Keratinocyte (primary cell): Measurements from ENCODE around the gene EPB41L4B.

Experiments used
- EZH2 ChIP-seq: IDR thresholded peaks from one replicate; pipeline ENCODE4 v1.6.1; 2012; ENCODE audit warnings: inconsistent platforms, mild to moderate bottlenecking, low read length, moderate library complexity
- TF ChIP-seq, protein P1 (sequence below), 3 experiments: IDR thresholded peaks in 1 of 3; conservative IDR thresholded peaks in 1 of 3; optimal IDR thresholded peaks in 1 of 3; 2 replicates in 2 of 3; 3 replicates in 1 of 3; pipeline versions ENCODE3 to v1.5.1; 2011; ENCODE audit warnings: low read length in 3 of 3, mild to moderate bottlenecking in 3 of 3, moderate library complexity in 2 of 3, control low read depth in 1 of 3, inconsistent platforms in 1 of 3; ENCODE audit not compliant: insufficient read depth in 2 of 3; ENCODE audit errors: extremely low read depth in 1 of 3

DNA sequence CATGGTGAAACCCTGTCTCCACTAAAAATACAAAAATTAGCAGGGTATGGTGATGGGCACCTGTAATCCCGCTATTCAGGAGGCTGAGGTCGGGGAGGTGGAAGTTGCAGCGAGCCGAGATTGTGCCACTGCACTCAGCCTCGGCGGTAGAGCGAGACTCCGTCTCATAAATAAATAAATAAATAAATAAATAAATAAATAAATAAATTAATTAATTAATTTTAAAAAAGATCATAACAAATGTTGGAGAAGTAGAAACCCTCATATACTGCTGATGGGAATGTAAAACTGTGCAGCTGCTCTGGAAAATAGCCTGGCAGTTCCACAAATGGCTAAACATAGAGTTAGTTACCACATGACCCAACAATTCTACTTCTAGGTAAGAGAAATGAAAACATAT, 39.3 kb downstream of the EPB41L4B start:
- TF ChIP-seq, protein P1, sequence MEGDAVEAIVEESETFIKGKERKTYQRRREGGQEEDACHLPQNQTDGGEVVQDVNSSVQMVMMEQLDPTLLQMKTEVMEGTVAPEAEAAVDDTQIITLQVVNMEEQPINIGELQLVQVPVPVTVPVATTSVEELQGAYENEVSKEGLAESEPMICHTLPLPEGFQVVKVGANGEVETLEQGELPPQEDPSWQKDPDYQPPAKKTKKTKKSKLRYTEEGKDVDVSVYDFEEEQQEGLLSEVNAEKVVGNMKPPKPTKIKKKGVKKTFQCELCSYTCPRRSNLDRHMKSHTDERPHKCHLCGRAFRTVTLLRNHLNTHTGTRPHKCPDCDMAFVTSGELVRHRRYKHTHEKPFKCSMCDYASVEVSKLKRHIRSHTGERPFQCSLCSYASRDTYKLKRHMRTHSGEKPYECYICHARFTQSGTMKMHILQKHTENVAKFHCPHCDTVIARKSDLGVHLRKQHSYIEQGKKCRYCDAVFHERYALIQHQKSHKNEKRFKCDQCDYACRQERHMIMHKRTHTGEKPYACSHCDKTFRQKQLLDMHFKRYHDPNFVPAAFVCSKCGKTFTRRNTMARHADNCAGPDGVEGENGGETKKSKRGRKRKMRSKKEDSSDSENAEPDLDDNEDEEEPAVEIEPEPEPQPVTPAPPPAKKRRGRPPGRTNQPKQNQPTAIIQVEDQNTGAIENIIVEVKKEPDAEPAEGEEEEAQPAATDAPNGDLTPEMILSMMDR (optimal IDR thresholded peaks at IDR 0.05 in 1 of 3, IDR thresholded peaks at IDR 0.05 in 1 of 3, conservative IDR thresholded peaks at IDR 0.05 in 1 of 3; ENCODE audit: extremely low read depth in 1 of 3, insufficient read depth in 2 of 3, low read length in 3 of 3): no peak
- no peak for TF ChIP-seq EZH2
